ENCODE data around the gene ROPN1.

ROPN1 gene

DNA sequence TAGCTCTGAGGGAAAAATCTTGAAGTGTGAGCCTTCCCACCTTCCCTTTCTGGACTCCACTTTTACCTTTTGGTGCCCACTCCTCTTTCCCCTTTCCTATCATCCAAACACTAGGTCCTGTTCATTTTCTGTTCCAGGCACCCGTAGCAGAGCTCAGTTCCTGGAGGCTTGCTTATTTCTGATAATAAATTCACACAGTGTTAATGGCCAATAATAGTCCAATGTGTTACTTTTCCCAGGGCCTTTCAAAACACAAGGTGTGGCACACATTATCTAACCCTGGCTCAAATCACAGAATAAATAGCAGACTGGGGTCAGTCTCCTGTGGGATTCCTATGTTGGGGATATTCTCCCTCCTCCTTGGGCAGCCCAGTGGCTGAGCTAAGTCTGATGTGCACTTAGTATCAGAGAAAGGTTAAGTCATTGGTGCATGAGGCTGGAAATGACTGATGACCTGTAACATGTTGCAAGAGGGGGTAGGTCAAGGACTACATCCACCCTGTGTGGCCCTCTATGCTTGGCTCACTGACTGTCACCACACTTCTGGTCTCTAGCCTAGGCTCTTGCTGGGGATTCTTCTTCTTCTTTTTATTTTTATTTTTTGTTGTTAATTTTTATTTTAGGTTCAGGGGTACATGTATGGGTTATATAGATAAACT, 43.7 kb upstream of the ROPN1 start:
- H3K4me1 ChIP-seq (ENCODE audit: control insufficient read depth in 1 of 2, insufficient read depth in 2 of 2, low read length in 2 of 2), result peaks cover 12 to 15% of the 10 kb centered on the region in 2 experiments
- no peak overlapping the region for H2AFZ ChIP-seq (ENCODE audit: insufficient read depth, low read length, poor library complexity)
- no peak overlapping the region for H2BK5ac ChIP-seq (ENCODE audit: low read depth, low read length, poor library complexity)
- no peak overlapping the region for H4K12ac ChIP-seq (ENCODE audit: low read depth, low read length)
- no peak overlapping the region for H4K8ac ChIP-seq (ENCODE audit: low read depth, low read length)
- no peak overlapping the region for H2BK120ac ChIP-seq (ENCODE audit: insufficient read depth, low read length, poor library complexity)
- no peak overlapping the region for H3K4ac ChIP-seq (ENCODE audit: low read depth, low read length)
- no peaks in the 10 kb centered on the region for H3K36me3 ChIP-seq (ENCODE audit: control insufficient read depth in 1 of 2, insufficient read depth in 2 of 2, low read length in 2 of 2)
- no peak overlapping the region for H3K4me2 ChIP-seq (ENCODE audit: low read length)
- H4K91ac ChIP-seq (ENCODE audit: low read depth, low read length), result no peak overlapping the region
- H3K27ac ChIP-seq (ENCODE audit: low read depth, low read length), result no peak overlapping the region
- DNase-seq, result no peak
- H2AK5ac ChIP-seq (ENCODE audit: low read length), result no peak overlapping the region
- H3K79me2 ChIP-seq (ENCODE audit: control insufficient read depth, insufficient read depth, low read length, poor library complexity), result peaks cover 16% of the 10 kb centered on the region
- H3K14ac ChIP-seq (ENCODE audit: low read length), result no peak overlapping the region
- H2BK12ac ChIP-seq (ENCODE audit: low read length), result no peak overlapping the region
- no peak overlapping the region for H3K18ac ChIP-seq (ENCODE audit: low read length)
- H3K9ac ChIP-seq (ENCODE audit: low read length), result peak overlapping the region; percentile 44
- H3K9me3 ChIP-seq (ENCODE audit: insufficient read depth, low read depth, low read length), result peaks cover 1% of the 10 kb centered on the region
- H3K79me1 ChIP-seq (ENCODE audit: low read length), result peaks cover 17% of the 10 kb centered on the region
- peak overlapping the region; percentile 73 for H3K23ac ChIP-seq (ENCODE audit: low read length)
- peaks cover 3% of the 10 kb centered on the region for H3K27me3 ChIP-seq (ENCODE audit: insufficient read depth, low read length)
- no CpG with 5 or more reads among the region's 1 CpG for WGBS (ENCODE audit: extremely low coverage, insufficient coverage, insufficient read length)
- H3K4me3 ChIP-seq (ENCODE audit: low read depth, low read length), result no peak overlapping the region

- Histone ChIP-seq H3K79me2 (ENCODE audit: control insufficient read depth, insufficient read depth, low read length, poor library complexity) (peaks cover 16% of the 10 kb centered on the region), H2BK120ac (ENCODE audit: insufficient read depth, low read length, poor library complexity) (no peak overlapping the region), H3K27ac (ENCODE audit: low read depth, low read length) (no peak overlapping the region), H2AK5ac (ENCODE audit: low read length) (no peak overlapping the region), H3K4me1 (ENCODE audit: control insufficient read depth in 1 of 2, insufficient read depth in 2 of 2, low read length in 2 of 2) (peaks cover 12 to 15% of the 10 kb centered on the region in 2 experiments), H4K91ac (ENCODE audit: low read depth, low read length) (no peak overlapping the region), H3K79me1 (ENCODE audit: low read length) (peaks cover 17% of the 10 kb centered on the region), H3K4me2 (ENCODE audit: low read length) (peak overlapping the region; percentile 93), H4K12ac (ENCODE audit: low read depth, low read length) (no peak overlapping the region), H2AFZ (ENCODE audit: insufficient read depth, low read length, poor library complexity) (no peak overlapping the region), H3K14ac (ENCODE audit: low read length) (no peak overlapping the region), H3K4ac (ENCODE audit: low read depth, low read length) (no peak overlapping the region), H3K27me3 (ENCODE audit: insufficient read depth, low read length) (peaks cover 3% of the 10 kb centered on the region), H4K8ac (ENCODE audit: low read depth, low read length) (no peak overlapping the region), H3K18ac (ENCODE audit: low read length) (no peak overlapping the region), H2BK12ac (ENCODE audit: low read length) (no peak overlapping the region), H3K23ac (ENCODE audit: low read length) (no peak overlapping the region), H3K9me3 (ENCODE audit: insufficient read depth, low read depth, low read length) (peaks cover 1% of the 10 kb centered on the region), H2BK5ac (ENCODE audit: low read depth, low read length, poor library complexity) (no peak overlapping the region), H3K4me3 (ENCODE audit: low read depth, low read length) (peak overlapping the region; percentile 93), H3K9ac (ENCODE audit: low read length) (no peak overlapping the region), H3K36me3 (ENCODE audit: control insufficient read depth in 1 of 2, insufficient read depth in 2 of 2, low read length in 2 of 2) (no peaks in the 10 kb centered on the region)
- WGBS (ENCODE audit: extremely low coverage, insufficient coverage, insufficient read length), result no CpG with 5 or more reads among the region's 1 CpG
- DNase-seq, result no peak
These were observed 42.9 kb upstream of the ROPN1 start for GRCh38 chr3:124034844-124035152.

GRCh38 chr3:124034016-124034843, 42.3 kb upstream of the ROPN1 start:
- peak overlapping the region; percentile 51 for H2BK12ac ChIP-seq (ENCODE audit: low read length)
- H4K12ac ChIP-seq (ENCODE audit: low read depth, low read length), result peak overlapping the region; percentile 94
- H3K79me2 ChIP-seq (ENCODE audit: control insufficient read depth, insufficient read depth, low read length, poor library complexity), result peaks cover 16% of the 10 kb centered on the region
- peak overlapping the region; percentile 100 for H3K18ac ChIP-seq (ENCODE audit: low read length)
- H3K4me3 ChIP-seq (ENCODE audit: low read depth, low read length), result peak overlapping the region; percentile 93
- H2BK5ac ChIP-seq (ENCODE audit: low read depth, low read length, poor library complexity), result no peak overlapping the region
- peak overlapping the region; percentile 100 for H2AFZ ChIP-seq (ENCODE audit: insufficient read depth, low read length, poor library complexity)
- no peaks in the 10 kb centered on the region for H3K36me3 ChIP-seq (ENCODE audit: control insufficient read depth in 1 of 2, insufficient read depth in 2 of 2, low read length in 2 of 2)
- no peak overlapping the region for H3K27ac ChIP-seq (ENCODE audit: low read depth, low read length)
- H3K23ac ChIP-seq (ENCODE audit: low read length), result no peak overlapping the region
- peaks cover 3% of the 10 kb centered on the region for H3K27me3 ChIP-seq (ENCODE audit: insufficient read depth, low read length)
- H3K4me2 ChIP-seq (ENCODE audit: low read length), result peak overlapping the region; percentile 93
- peaks cover 17% of the 10 kb centered on the region for H3K79me1 ChIP-seq (ENCODE audit: low read length)
- H3K9me3 ChIP-seq (ENCODE audit: insufficient read depth, low read depth, low read length), result peaks cover 1% of the 10 kb centered on the region
- H2AK5ac ChIP-seq (ENCODE audit: low read length), result peak overlapping the region; percentile 44
- peak overlapping the region; percentile 72 for H4K8ac ChIP-seq (ENCODE audit: low read depth, low read length)
- H3K4ac ChIP-seq (ENCODE audit: low read depth, low read length), result peak overlapping the region; percentile 83
- H3K4me1 ChIP-seq (ENCODE audit: control insufficient read depth in 1 of 2, insufficient read depth in 2 of 2, low read length in 2 of 2), result peaks cover 12 to 15% of the 10 kb centered on the region in 2 experiments
- peak overlapping the region; percentile 93 for H3K9ac ChIP-seq (ENCODE audit: low read length)
- no peak for DNase-seq
- peak overlapping the region; percentile 96 for H3K14ac ChIP-seq (ENCODE audit: low read length)
- H4K91ac ChIP-seq (ENCODE audit: low read depth, low read length), result peak overlapping the region; percentile 92
- WGBS (ENCODE audit: extremely low coverage, insufficient coverage, insufficient read length), result no CpG with 5 or more reads among the region's 47 CpGs
- peak overlapping the region; percentile 39 for H2BK120ac ChIP-seq (ENCODE audit: insufficient read depth, low read length, poor library complexity)

DNA sequence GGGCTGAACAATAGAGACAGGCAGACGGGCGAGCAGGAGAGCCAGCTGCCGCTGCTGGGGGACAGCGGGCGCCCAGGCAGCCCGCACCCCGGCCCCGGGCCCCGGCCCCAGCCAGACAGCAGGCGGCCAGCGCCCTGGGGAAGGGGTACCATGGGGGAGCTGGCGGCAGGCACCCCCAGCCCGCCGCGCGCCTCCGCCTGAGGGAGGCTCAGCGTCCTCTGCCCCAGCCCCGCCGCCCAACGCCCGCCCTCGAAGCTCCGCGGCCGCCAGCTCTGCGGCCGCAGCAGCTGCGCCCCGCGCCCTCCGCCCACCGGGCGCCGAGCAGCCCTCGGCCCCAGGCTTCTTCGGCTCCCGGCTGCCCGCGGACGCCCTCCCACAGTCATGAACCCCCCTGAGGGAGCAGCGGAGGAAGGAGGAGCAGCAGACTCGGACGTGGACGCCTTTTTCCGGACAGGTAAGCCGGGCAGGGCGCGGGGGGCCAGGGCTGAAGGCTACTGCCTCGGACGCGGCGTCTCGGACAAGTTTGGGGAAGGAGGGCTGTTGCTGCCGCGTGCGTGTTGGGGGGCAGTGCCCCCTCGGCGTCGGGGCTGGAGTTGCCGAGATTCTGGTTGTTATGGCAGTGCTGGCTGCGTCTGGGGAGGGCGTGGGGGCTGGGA, 41.6 kb upstream of the ROPN1 start, which contains the start of gene KALRN:
TSS of gene KALRN (plus strand) at position 10 of the 656 bp plus-strand sequence.
- Histone ChIP-seq H2BK12ac (ENCODE audit: low read length) (peak within 1 kb of the TSS; percentile 94), H3K27ac (ENCODE audit: low read depth, low read length) (peak within 1 kb of the TSS; percentile 91), H3K4me1 (ENCODE audit: control insufficient read depth in 1 of 2, insufficient read depth in 2 of 2, low read length in 2 of 2) (peaks cover 11 to 12% of the 10 kb centered on the region in 2 experiments), H4K12ac (ENCODE audit: low read depth, low read length) (peak within 1 kb of the TSS; percentile 96), H3K9me3 (ENCODE audit: insufficient read depth, low read depth, low read length) (no peaks in the 10 kb centered on the region), H3K23ac (ENCODE audit: low read length) (no peak within 1 kb of the TSS), H3K36me3 (ENCODE audit: control insufficient read depth in 1 of 2, insufficient read depth in 2 of 2, low read length in 2 of 2) (no peaks in the 10 kb centered on the region), H3K27me3 (ENCODE audit: insufficient read depth, low read length) (peaks cover 3% of the 10 kb centered on the region), H3K9ac (ENCODE audit: low read length) (peak within 1 kb of the TSS; percentile 93), H3K79me2 (ENCODE audit: control insufficient read depth, insufficient read depth, low read length, poor library complexity) (peaks cover 16% of the 10 kb centered on the region), H4K8ac (ENCODE audit: low read depth, low read length) (peak within 1 kb of the TSS; percentile 98), H4K91ac (ENCODE audit: low read depth, low read length) (peak within 1 kb of the TSS; percentile 98), H3K4me3 (ENCODE audit: low read depth, low read length) (peak within 1 kb of the TSS; percentile 93), H3K18ac (ENCODE audit: low read length) (peak within 1 kb of the TSS; percentile 100), H3K14ac (ENCODE audit: low read length) (peak within 1 kb of the TSS; percentile 97), H3K4me2 (ENCODE audit: low read length) (peak within 1 kb of the TSS; percentile 95), H2BK5ac (ENCODE audit: low read depth, low read length, poor library complexity) (peak within 1 kb of the TSS; percentile 96), H2BK120ac (ENCODE audit: insufficient read depth, low read length, poor library complexity) (peak within 1 kb of the TSS; percentile 98), H2AK5ac (ENCODE audit: low read length) (peak within 1 kb of the TSS; percentile 71), H2AFZ (ENCODE audit: insufficient read depth, low read length, poor library complexity) (peak within 1 kb of the TSS; percentile 100), H3K79me1 (ENCODE audit: low read length) (peaks cover 17% of the 10 kb centered on the region), H3K4ac (ENCODE audit: low read depth, low read length) (peak within 1 kb of the TSS; percentile 90)
- peak in 1 of 2 donors; percentile 27 for DNase-seq
- WGBS (ENCODE audit: extremely low coverage, insufficient coverage, insufficient read length), result no CpG with 5 or more reads among the region's 63 CpGs
